ENCODE data around the gene PCBD2. TPM values are rescaled to one million over a fixed set of nuclear protein-coding genes. Genes with fewer than 3 reads are reported as not detected.
"Not testable (repeated sequence)": the region's sequence is repeated elsewhere in the genome, so short reads cannot be mapped to it uniquely, and the experiment has no call there.

The PCBD2 gene
- total RNA-seq, 2 experiments from 2014 or later = 11.3 to 14.4 TPM

- H3K4me3 Mint-ChIP-seq; H3K27ac Mint-ChIP-seq; CTCF ChIA-PET; POLR2A ChIA-PET; DNase-seq; H3K27me3 Mint-ChIP-seq (ENCODE audit: low read depth); ATAC-seq; H3K9me3 Mint-ChIP-seq (ENCODE audit: insufficient read depth): not testable (repeated sequence)
- H3K4me1 Mint-ChIP-seq (ENCODE audit: low read depth) = peaks cover 36% of the 10 kb centered on the region
- H3K36me3 Mint-ChIP-seq (ENCODE audit: low read depth) = peaks cover 25% of the 10 kb centered on the region
Observed at GRCh38 chr5:134880937-134881336, 24.0 kb upstream of the PCBD2 start.

GRCh38 chr5:134881711-134882110 is 23.2 kb upstream of the PCBD2 start:
- H3K4me1 Mint-ChIP-seq (ENCODE audit: low read depth) = peaks cover 29% of the 10 kb centered on the region
- H3K27me3 Mint-ChIP-seq (ENCODE audit: low read depth); H3K9me3 Mint-ChIP-seq (ENCODE audit: insufficient read depth); POLR2A ChIA-PET; H3K27ac Mint-ChIP-seq; H3K4me3 Mint-ChIP-seq; CTCF ChIA-PET; ATAC-seq; DNase-seq: not testable (repeated sequence)
- H3K36me3 Mint-ChIP-seq (ENCODE audit: low read depth) = peaks cover 20% of the 10 kb centered on the region

- CTCF ChIA-PET = no interaction called here
- no peak overlapping the region for H3K27ac Mint-ChIP-seq
- POLR2A ChIA-PET = no interaction called here
- H3K27me3 Mint-ChIP-seq (ENCODE audit: low read depth) = no peaks in the 10 kb centered on the region
- DNase-seq = no peak
- peaks cover 4% of the 10 kb centered on the region for H3K4me1 Mint-ChIP-seq (ENCODE audit: low read depth)
- H3K4me3 Mint-ChIP-seq = no peak overlapping the region
- no peak for ATAC-seq
- peaks cover 35% of the 10 kb centered on the region for H3K36me3 Mint-ChIP-seq (ENCODE audit: low read depth)
- H3K9me3 Mint-ChIP-seq (ENCODE audit: insufficient read depth) = no peaks in the 10 kb centered on the region
Observed at GRCh38 chr5:134887593-134888159, 17.3 kb upstream of the PCBD2 start.

- POLR2A ChIA-PET = no interaction called here
- no peak for ATAC-seq
- H3K4me1 Mint-ChIP-seq (ENCODE audit: low read depth) = peaks cover 4% of the 10 kb centered on the region
Observed at GRCh38 chr5:134889335-134889734, 15.6 kb upstream of the PCBD2 start.

GRCh38 chr5:134891473-134891872 is 13.5 kb upstream of the PCBD2 start:
- ChIA-PET CTCF (interaction anchor here (0.6 kb wide), 1 partner anchor 9 kb away, joined by 3 read pairs; no protein-coding TSS in a partner anchor), POLR2A (interaction anchor here (2.6 kb wide), 1 partner anchor 13 kb away, joined by 9 read pairs; the partner anchor contains the start of gene PCBD2)
- Mint-ChIP-seq H3K4me1 (ENCODE audit: low read depth) (peaks cover 4% of the 10 kb centered on the region), H3K27ac (no peak overlapping the region), H3K4me3 (no peak overlapping the region), H3K36me3 (ENCODE audit: low read depth) (peaks cover 46% of the 10 kb centered on the region), H3K27me3 (ENCODE audit: low read depth) (no peaks in the 10 kb centered on the region), H3K9me3 (ENCODE audit: insufficient read depth) (no peaks in the 10 kb centered on the region)
- DNase-seq = no peak
- ATAC-seq = no peak

More at GRCh38 chr5:134889335-134889734, 15.6 kb upstream of the PCBD2 start:
- no peak overlapping the region for H3K4me3 Mint-ChIP-seq
- no peaks in the 10 kb centered on the region for H3K27me3 Mint-ChIP-seq (ENCODE audit: low read depth)
- CTCF ChIA-PET = interaction anchor here (1.1 kb wide), 1 partner anchor 105 kb away, joined by 3 read pairs; no protein-coding TSS in a partner anchor
- DNase-seq = no peak
- H3K36me3 Mint-ChIP-seq (ENCODE audit: low read depth) = peaks cover 43% of the 10 kb centered on the region
- no peaks in the 10 kb centered on the region for H3K9me3 Mint-ChIP-seq (ENCODE audit: insufficient read depth)
- H3K27ac Mint-ChIP-seq = no peak overlapping the region

GRCh38 chr5:134892282-134892681 is 12.6 kb upstream of the PCBD2 start:
- H3K4me1 Mint-ChIP-seq (ENCODE audit: low read depth) = peaks cover 4% of the 10 kb centered on the region
- no peak for DNase-seq
- CTCF ChIA-PET = no interaction called here
- POLR2A ChIA-PET = interaction anchor here (2.6 kb wide), 1 partner anchor 12 kb away, joined by 9 read pairs; the partner anchor contains the start of gene PCBD2
- H3K27ac Mint-ChIP-seq = no peak overlapping the region
- H3K9me3 Mint-ChIP-seq (ENCODE audit: insufficient read depth) = no peaks in the 10 kb centered on the region
- no peak for ATAC-seq
- H3K36me3 Mint-ChIP-seq (ENCODE audit: low read depth) = peaks cover 46% of the 10 kb centered on the region
- H3K4me3 Mint-ChIP-seq = no peak overlapping the region
- H3K27me3 Mint-ChIP-seq (ENCODE audit: low read depth) = no peaks in the 10 kb centered on the region

GRCh38 chr5:134892926-134893325 is 12.0 kb upstream of the PCBD2 start:
- Mint-ChIP-seq H3K9me3 (ENCODE audit: insufficient read depth) (no peaks in the 10 kb centered on the region), H3K27ac (no peak overlapping the region), H3K27me3 (ENCODE audit: low read depth) (no peaks in the 10 kb centered on the region), H3K36me3 (ENCODE audit: low read depth) (peaks cover 41% of the 10 kb centered on the region), H3K4me3 (no peak overlapping the region), H3K4me1 (ENCODE audit: low read depth) (no peaks in the 10 kb centered on the region)
- ATAC-seq (no peak), DNase-seq (no peak)
- ChIA-PET POLR2A (interaction anchor here (2.6 kb wide), 1 partner anchor 11 kb away, joined by 9 read pairs; the partner anchor contains the start of gene PCBD2), CTCF (no interaction called here)

- Mint-ChIP-seq H3K4me1 (ENCODE audit: low read depth) (no peaks in the 10 kb centered on the region), H3K36me3 (ENCODE audit: low read depth) (peaks cover 40% of the 10 kb centered on the region), H3K27ac (no peak overlapping the region), H3K9me3 (ENCODE audit: insufficient read depth) (no peaks in the 10 kb centered on the region), H3K27me3 (ENCODE audit: low read depth) (no peaks in the 10 kb centered on the region), H3K4me3 (no peak overlapping the region)
- DNase-seq (no peak), ATAC-seq (no peak)
- ChIA-PET CTCF (interaction anchor here (2.7 kb wide), 1 partner anchor 11 kb away, joined by 9 read pairs; the partner anchor contains the start of gene PCBD2), POLR2A (no interaction called here)
Observed at GRCh38 chr5:134893748-134894505, 11.0 kb upstream of the PCBD2 start.

- peak overlapping the region; percentile 68 for H3K27ac Mint-ChIP-seq
- DNase-seq = no peak
Observed at GRCh38 chr5:134902071-134902801, 2.7 kb upstream of the PCBD2 start.

GRCh38 chr5:134905246-134905996 is 490 bp downstream of the PCBD2 start:
- DNase-seq (peak; percentile 75), ATAC-seq (peak; percentile 42)
- no peaks in the 10 kb centered on the region for H3K9me3 Mint-ChIP-seq (ENCODE audit: insufficient read depth)
- H3K36me3 Mint-ChIP-seq (ENCODE audit: low read depth) = peaks cover 23% of the 10 kb centered on the region
- ChIA-PET CTCF (interaction anchor here (0.6 to 4.9 kb wide), 34 partner anchors 10 to 1631 kb away, joined by 3 to 38 read pairs (median 4); partner anchors contain the start of genes C5orf24, CAMLG, CDKN2AIPNL and DDX46), POLR2A (interaction anchor here (0.7 to 2.4 kb wide), 22 partner anchors 12 to 679 kb away, joined by 3 to 19 read pairs (median 7); partner anchors contain the start of genes C5orf24, CAMLG, DDX46 and PPP2CA)
- H3K4me3 Mint-ChIP-seq = peak overlapping the region; percentile 94
- H3K27ac Mint-ChIP-seq = peak overlapping the region; percentile 98
- peaks cover 33% of the 10 kb centered on the region for H3K4me1 Mint-ChIP-seq (ENCODE audit: low read depth)
- H3K27me3 Mint-ChIP-seq (ENCODE audit: low read depth) = no peaks in the 10 kb centered on the region

More at GRCh38 chr5:134902071-134902801, 2.7 kb upstream of the PCBD2 start:
- Mint-ChIP-seq H3K27me3 (ENCODE audit: low read depth) (no peaks in the 10 kb centered on the region), H3K4me3 (no peak overlapping the region), H3K36me3 (ENCODE audit: low read depth) (peaks cover 23% of the 10 kb centered on the region), H3K9me3 (ENCODE audit: insufficient read depth) (no peaks in the 10 kb centered on the region), H3K4me1 (ENCODE audit: low read depth) (peaks cover 20% of the 10 kb centered on the region)
- no peak for ATAC-seq
- CTCF ChIA-PET = interaction anchor here (1.3 to 1.4 kb wide), 2 partner anchors 30 to 57 kb away, joined by 3 to 5 read pairs; partner anchors contain the start of gene C5orf24
- POLR2A ChIA-PET = interaction anchor here (0.5 to 1.3 kb wide), 2 partner anchors 53 to 144 kb away, joined by 3 to 4 read pairs; partner anchors contain the start of gene DDX46

- Mint-ChIP-seq H3K27me3 (ENCODE audit: low read depth) (no peaks in the 10 kb centered on the region), H3K4me3 (peak overlapping the region; percentile 94), H3K4me1 (ENCODE audit: low read depth) (peaks cover 39% of the 10 kb centered on the region), H3K27ac (peak overlapping the region; percentile 79), H3K9me3 (ENCODE audit: insufficient read depth) (no peaks in the 10 kb centered on the region), H3K36me3 (ENCODE audit: low read depth) (peaks cover 28% of the 10 kb centered on the region)
- ChIA-PET CTCF (interaction anchor here (0.6 to 4.9 kb wide), 4 partner anchors 8 to 181 kb away, joined by 3 to 38 read pairs (median 4); no protein-coding TSS in a partner anchor), POLR2A (interaction anchor here (1.7 kb wide), 1 partner anchor 61 kb away, joined by 6 read pairs; the partner anchor contains the start of gene C5orf24)
- DNase-seq = no peak
- ATAC-seq = no peak
Observed at GRCh38 chr5:134906811-134907210, 1.9 kb downstream of the PCBD2 start.

Data from activated CD8-positive, alpha-beta T cell treated with anti-CD3 and anti-CD28 coated beads, Interleukin-2, amount 10 ng/mL, durations not matched to agents 7 days and 5 days (primary cell).